GM18517 (cell line): ENCODE data around the gene CHCT1.

Experiments used
- ATAC-seq: cut with Tn5 transposase; IDR thresholded peaks from one replicate; pipeline ENCODE4 v1.9.1; 2021; ENCODE audit warnings: mild to moderate bottlenecking, moderate library complexity; ENCODE audit not compliant: unreplicated experiment

CHCT1 gene

DNA sequence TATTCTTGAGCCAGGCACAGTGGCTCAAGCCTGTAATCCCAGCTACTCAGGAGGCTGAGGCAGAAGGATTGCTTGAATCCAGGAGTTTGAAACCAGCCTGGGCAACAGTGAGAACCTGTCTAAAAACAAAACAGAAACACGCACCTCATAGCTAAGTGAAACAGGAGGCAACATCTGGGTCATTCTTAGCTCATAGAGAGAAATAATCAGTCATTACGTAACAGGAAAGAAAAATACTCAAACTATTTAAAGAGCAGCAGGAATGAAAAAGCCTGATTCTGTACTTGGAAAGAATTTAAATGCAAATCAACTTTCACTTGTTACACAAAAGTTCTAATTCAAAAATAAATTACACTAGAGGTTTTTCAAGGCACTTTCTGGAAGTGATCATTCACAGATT lies 17.2 kb downstream of the CHCT1 start:
- no peak for ATAC-seq

DNA sequence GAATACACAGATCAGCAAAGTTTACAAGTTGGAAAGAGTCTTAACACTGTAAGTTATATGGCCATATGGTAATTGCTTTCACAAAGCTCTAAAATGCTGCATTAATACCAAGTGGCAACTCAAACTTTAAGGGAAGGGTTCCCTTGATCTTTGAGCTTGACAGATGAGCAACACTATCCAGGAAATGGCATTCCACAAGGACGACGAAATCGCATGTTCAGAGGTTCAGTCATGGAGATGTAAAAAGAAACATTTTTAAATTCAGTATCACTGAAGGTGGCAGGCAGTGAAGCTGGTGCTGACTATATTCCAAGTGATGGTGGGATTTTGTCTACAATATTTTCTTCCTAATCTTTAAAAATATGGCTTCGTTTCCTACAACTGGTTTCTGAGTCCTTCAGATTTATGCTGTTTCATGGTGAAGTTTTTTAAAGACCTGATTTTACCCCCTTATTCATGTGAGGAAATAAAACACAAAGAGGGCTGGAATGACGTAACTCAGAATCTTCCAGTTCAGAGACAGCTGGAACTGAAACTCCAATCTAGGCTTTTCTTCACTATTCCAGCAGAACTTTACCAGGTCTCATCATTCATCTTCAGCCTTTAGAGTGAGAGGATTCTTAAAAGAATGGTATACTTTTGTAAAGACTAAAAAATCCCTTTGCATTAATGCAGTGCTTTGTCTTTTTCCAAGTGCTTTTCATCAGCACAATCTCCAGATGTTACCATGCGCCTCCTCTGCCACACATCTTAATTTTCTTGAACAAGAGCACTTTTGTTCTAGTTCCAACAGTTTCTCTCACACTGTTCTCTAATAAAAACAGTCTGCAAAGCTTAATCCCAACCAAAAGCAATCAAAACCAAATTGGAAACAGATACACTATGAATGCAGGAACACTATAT lies 20.2 kb downstream of the CHCT1 start:
- no peak for ATAC-seq

DNA sequence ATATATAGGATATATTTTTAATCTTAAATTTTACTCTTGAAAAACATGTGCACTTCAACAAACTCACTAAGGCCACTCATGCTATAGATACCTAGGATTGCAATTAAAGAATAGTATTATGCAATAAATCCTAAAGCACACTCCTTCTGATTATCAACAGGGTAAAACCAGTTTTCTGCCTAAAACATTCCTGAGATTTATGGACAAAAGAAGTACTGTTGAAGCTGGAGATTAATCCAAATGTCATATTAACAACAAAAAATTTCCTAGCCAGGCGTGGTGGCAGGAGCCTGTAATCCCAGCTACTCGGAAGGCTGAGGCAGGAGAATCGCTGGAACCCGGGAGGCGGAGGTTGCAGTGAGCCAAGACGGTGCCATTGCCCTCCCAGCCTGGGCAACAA lies 21.4 kb downstream of the CHCT1 start:
- no peak for ATAC-seq

DNA sequence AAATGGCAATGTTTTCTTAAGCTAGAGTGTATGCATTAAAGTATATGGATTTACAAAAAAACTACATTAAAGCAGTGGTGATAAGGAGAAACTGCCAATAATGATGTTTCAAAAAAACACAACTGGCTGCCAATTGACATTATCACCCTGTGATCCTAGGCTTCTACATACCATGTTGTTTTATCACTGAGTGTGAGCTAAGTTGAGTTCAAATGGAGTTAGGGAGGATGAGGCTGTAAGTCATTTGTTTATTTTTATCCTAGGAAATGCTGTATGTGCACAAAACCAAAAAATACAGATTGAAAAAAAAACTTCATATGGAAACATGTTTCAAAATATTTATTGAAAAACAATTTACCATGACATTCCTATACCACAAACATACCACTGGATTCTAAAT lies 22.9 kb downstream of the CHCT1 start:
- no peak for ATAC-seq

DNA sequence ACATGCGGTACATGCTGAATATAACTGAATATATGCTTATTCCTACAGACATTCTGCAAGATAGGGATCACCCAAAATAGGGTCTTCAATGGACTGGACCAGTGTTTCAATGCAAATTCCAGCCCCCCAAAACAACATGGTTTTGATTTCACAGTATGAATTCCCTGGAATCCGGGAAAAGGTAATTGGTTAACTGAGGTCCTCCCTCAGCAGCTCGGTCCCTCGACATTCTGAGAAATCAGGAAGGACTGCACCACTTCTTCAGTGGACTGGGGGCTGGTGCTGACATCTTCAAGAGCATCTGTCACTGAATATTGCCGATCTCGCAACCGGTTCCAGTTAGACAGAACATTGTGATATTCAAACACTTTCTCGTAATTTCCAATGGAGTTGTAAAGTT lies 25.1 kb downstream of the CHCT1 start:
- ATAC-seq, result no peak

GRCh38 chr17:60451071-60451470 lies 28.8 kb downstream of the CHCT1 start:
- ATAC-seq, result no peak

- ATAC-seq, result no peak
Observed at GRCh38 chr17:60451965-60452364, 29.7 kb downstream of the CHCT1 start.

DNA sequence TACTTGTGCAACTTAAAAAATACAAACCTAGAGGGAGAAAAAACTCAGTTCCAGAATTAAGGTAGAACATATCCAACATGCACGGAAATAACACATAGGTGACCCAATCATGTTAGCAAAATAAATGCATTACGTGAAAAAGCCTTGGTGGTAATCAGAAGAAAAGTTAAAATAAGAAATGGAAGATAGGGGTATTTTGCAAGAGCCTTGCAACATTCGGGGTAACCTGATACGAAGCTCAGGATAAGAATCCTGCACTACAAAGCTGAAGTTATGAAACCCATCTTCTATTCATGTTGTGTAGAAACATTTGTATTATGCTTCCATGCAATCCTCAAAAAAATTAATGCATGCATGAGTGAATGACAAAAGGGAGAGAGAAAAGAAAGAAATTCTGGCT lies 33.1 kb downstream of the CHCT1 start:
- no peak for ATAC-seq

DNA sequence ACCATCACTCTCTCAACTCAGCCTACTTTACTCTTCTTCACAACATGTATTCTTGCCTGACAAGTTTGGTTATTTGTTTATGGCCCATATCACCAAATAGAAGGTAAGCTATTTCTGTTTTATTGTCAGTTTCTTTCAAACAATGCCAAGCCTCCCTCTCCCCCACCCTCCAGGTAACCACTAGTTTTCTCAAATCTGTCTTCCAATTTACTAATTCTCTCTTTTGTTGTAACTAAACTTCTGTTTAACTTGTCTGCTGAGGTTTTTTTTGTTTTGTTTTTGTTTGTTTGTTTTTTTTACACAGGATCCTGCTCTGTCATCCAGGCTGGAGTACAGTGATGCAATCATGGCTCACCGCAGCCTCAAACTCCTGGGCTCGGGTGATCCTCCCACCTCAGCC lies 34.9 kb downstream of the CHCT1 start:
- no peak for ATAC-seq

DNA sequence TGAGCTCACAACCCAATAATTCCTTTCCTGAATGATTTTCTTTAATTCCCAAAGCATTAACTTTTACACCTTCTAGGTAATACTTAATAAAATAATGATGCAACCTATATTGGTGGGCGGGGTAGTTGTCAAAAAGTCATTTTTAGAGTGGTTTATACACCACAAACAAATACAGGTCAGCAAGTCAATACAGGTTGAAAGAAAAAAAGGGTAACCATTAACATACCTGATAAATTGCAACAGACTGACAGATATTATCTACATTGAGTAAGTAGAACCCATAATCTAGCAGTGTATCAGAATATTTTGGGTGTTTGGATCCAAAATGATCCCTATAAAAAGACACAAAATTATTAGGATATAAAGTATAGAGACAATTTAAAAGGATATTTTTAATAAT lies 39.3 kb downstream of the CHCT1 start:
- ATAC-seq, result no peak

- no peak for ATAC-seq
Observed at GRCh38 chr17:60463157-60463835, 41.0 kb downstream of the CHCT1 start.

DNA sequence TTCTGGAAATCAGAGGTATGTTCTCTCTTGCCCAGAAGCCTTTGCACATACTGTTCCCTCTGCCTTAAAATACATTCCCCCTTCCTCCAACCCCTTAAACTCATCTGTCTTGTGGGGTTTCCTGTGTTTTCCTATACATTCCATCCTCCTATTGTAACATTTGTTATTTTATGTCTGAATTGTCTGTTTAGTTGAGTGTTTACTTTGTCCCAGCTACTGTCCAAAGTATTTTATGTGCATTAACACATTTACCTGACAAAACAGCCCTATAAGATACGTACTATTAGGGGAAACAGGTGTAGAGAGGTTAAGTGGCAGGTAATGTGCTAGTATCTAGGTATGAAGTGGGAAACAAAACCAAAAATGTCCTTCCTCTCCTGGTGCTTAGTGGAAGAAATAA lies 42.1 kb downstream of the CHCT1 start:
- no peak for ATAC-seq

GRCh38 chr17:60468371-60468770 lies 46.1 kb downstream of the CHCT1 start:
- no peak for ATAC-seq

DNA sequence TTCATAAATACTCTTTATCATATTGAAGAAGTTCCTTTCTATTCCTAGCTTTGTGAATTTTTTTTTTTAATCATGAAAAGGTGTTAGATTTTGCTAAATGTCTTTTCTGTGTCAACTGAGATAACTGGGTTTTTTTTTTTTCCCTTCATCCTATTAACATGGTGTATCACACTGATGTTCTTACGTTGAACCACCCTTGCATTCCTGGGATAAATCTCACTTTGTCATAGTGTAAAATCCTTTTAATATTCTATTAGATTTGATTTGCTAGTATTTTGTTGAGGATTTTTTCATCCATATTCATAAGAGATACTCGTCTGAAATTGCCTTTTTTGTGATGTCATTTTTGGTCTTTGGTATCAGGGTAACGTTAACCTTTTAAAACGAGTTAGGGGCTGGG lies 49.2 kb downstream of the CHCT1 start:
- no peak for ATAC-seq

- ATAC-seq, result no peak
Observed at GRCh38 chr17:60472449-60472848, 50.2 kb downstream of the CHCT1 start.

DNA sequence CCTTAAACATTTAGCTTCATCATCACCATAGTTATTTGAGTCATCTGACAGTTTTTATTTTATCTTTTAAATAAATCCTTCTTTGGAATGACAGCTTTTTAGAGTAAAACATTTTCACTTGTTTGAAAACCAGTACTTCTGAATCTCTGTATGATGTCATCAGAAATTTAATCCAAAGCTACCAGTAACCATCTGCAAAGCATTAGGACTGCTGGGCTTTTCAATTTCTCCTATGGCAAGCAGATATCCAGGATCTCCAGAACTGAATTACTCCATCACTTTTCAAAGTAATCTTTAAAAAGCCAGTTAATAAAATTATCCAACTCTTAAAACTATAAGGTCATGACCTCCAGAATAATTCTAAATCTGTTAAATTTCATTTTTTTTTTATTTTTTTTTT lies 51.5 kb downstream of the CHCT1 start:
- no peak for ATAC-seq
